Kidney epithelial cell (primary cell): ENCODE data around the gene CEP68. TPM values are rescaled to one million over a fixed set of nuclear protein-coding genes. Genes with fewer than 3 reads are reported as not detected.
A peak's percentile ranks its signal among the peaks of the same experiment; 100 is the strongest.

Experiments used
- DNase-seq: peaks from one replicate; pipeline ENCODE4 v3.0.0-alpha.2; 2010; ENCODE audit warnings: low read depth
- H3K27me3 ChIP-seq: 2 replicates; pipeline ENCODE4 v1.6.0; 2011; ENCODE audit warnings: low read length; ENCODE audit not compliant: control insufficient read depth, insufficient read depth
- H3K36me3 ChIP-seq: 2 replicates; pipeline ENCODE4 v1.5.1; 2011; ENCODE audit warnings: low read length; ENCODE audit not compliant: control insufficient read depth, insufficient read depth
- H3K4me3 ChIP-seq: 2 replicates; pipeline ENCODE4 v1.5.1; 2011; ENCODE audit warnings: low read depth, mild to moderate bottlenecking, control low read depth, low read length
- CTCF ChIP-seq: IDR thresholded peaks from 2 replicates; pipeline ENCODE4 v1.5.1; 2011; ENCODE audit warnings: mild to moderate bottlenecking, moderate library complexity, low read length, control low read depth, inconsistent platforms; ENCODE audit not compliant: insufficient read depth, poor library complexity, severe bottlenecking
- total RNA-seq: library from RNA; depleted of rRNA; stranded (reverse); fragments of >200 nt; gene quantifications from 2 replicates; pipeline ENCODE4 v1.2.3, GENCODE V29; 2015

Gene CEP68
- total RNA-seq, 1 donor from 2014 or later = 5.2 TPM

- Histone ChIP-seq H3K4me3 (no peak overlapping the region), H3K36me3 (no peaks in the 10 kb centered on the region), H3K27me3 (no peaks in the 10 kb centered on the region)
- TF ChIP-seq CTCF = no peak
- no peak for DNase-seq
These were observed 5.3 kb upstream of the CEP68 start for GRCh38 chr2:65050931-65051330.

GRCh38 chr2:65053199-65053598 lies 3.0 kb upstream of the CEP68 start:
- no peaks in the 10 kb centered on the region for H3K36me3 ChIP-seq
- H3K4me3 ChIP-seq = no peak overlapping the region
- H3K27me3 ChIP-seq = no peaks in the 10 kb centered on the region
- DNase-seq = no peak
- TF ChIP-seq CTCF = no peak

- DNase-seq = no peak
- no peak for TF ChIP-seq CTCF
- H3K4me3 ChIP-seq = no peak overlapping the region
- no peaks in the 10 kb centered on the region for H3K27me3 ChIP-seq
- no peaks in the 10 kb centered on the region for H3K36me3 ChIP-seq
These were observed 1.3 kb upstream of the CEP68 start for GRCh38 chr2:65054749-65055421.

GRCh38 chr2:65055422-65056214 lies 598 bp upstream of the CEP68 start:
- no peak for DNase-seq
- Histone ChIP-seq H3K27me3 (no peaks in the 10 kb centered on the region), H3K36me3 (no peaks in the 10 kb centered on the region), H3K4me3 (peak overlapping the region; percentile 51)
- no peak for TF ChIP-seq CTCF

GRCh38 chr2:65057054-65057375 lies 799 bp downstream of the CEP68 start:
- Histone ChIP-seq H3K4me3 (peak overlapping the region; percentile 51), H3K36me3 (no peaks in the 10 kb centered on the region), H3K27me3 (no peaks in the 10 kb centered on the region)
- no peak for DNase-seq
- TF ChIP-seq CTCF = no peak
